Measurements from ENCODE around the gene METRNL.
A peak's percentile ranks its signal among the peaks of the same experiment; 100 is the strongest.
"Not testable (repeated sequence)": the region's sequence is repeated elsewhere in the genome, so short reads cannot be mapped to it uniquely, and the experiment has no call there.

The METRNL gene

DNA sequence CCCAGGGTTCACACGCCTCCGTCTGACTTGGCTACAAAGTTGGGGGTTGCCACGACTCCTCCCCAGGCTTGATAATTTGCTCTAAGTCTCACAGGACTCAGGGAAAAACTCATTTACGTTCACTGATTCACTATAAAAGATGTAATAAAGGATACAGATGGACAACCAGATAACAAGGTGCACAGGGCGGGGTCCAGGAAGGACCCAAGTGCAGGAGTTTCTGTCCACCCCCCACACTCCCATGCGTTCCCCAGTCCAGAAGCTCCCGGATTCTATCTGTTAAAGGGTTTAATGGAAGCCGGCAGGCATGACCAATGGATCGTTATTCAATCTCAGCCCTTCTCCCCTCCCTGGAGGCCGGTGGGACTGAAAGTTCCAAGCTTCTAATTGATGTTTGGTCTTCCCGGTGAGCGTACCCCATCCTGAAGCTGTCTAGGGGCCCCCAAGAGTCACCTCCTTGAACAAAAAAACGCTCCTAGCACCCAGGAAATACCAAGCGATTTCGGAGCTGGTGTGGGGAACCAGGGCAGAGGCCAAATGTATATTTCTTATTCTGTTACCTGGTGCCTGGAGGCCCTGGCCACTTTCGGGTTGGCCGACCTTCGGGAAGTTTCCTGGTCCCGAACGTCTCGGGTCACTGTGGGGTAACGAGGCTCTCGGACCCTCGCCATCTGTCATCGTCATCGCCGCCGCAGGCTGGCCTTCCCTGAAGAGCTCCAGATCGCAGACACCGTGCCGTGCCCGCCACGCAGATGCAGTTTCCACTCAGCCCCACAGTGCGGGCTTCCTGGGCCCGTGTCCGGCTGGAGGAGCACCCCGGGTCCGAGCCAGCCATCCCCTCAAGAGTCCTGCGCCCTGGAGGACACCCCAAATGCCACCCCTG is 13.5 kb upstream of the METRNL start:
- DNase-seq: no peak

- DNase-seq: not testable (repeated sequence)
Measured at GRCh38 chr17:83066543-83066890, 12.9 kb upstream of the METRNL start.

GRCh38 chr17:83067071-83067717 is 12.2 kb upstream of the METRNL start:
- no peak for DNase-seq

- no peak for DNase-seq
Measured at GRCh38 chr17:83067718-83068261, 11.6 kb upstream of the METRNL start.

DNA sequence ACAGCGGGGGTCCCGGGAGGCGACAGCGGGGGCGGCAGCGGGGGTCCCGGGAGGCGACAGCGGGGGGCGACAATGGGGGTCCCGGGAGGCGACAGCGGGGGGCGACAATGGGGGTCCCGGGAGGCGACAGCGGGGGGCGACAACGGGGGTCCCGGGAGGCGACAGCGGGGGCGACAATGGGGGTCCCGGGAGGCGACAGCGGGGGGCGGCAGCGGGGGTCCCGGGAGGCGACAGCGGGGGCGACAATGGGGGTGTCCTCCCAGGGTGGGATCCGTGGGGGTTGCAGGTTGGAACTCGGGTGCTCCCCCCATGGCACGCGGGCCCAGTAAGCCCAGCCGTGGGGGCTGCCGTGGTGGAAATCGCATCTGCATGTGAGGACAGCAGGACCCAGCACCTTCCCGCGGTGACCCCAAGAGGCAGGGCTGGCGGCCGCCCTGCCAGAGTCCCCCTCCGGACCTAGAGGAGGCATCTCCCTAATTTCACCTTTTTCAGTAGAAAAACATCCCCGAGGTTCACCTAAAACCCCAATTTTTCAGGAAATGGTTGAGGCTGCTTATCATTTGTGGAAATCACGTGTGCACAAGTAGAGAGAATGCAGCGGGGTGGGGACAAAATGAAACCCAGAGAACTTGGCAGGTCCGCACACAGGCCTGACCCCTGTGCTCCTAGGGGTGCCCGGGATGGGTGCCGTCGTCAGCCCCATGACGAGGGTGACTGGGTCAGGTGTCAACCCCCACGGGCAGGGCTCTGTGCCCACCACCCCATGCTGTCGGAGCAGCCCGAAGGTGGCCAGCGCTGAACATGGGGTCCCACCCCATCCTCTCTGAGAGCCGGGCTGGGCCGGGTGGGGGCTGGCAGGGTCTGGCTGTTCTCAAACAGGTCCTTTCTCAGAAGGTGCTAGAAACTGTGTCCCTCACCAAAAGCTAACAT is 10.5 kb upstream of the METRNL start:
- DNase-seq: no peak

GRCh38 chr17:83069571-83069906 is 9.9 kb upstream of the METRNL start:
- DNase-seq: no peak

DNA sequence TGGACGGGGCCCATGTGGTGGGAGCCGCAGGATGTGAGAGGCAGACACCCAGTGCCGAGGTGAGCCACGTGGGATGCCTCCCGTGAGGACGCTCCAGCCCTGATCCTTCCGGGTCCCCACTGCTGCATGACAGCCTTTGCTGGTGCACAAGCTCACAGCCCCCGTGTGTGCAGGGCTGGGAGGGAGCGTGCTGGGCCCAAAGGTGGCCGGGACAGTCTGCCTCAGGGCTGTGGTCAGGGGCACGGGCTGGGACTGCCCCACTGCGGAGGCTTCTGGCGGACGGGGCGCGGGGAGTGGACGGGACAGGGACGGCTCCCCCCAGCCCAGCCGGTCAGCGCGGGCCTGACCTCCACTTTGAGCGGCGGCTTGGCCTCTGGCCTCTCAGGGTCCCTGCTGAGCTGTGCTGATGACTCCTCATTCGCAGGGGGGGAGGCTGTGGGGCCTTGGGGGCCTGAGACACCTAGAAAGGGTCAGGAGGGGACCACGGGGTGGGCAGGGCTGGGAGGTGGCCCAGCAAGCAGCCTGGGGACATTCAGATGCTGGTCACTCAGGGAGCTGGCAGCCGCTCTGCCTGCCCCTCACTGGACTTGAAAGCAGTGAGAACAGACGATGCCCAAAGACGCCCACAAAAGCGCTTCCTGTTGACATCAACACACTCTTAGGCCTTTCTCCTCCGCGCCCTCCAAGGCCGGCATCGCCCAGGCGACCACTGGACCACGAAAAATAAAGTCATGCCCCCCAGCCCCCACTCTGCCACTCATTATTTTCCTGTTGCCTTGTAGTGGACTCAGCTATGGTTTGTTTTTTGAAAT is 9.3 kb upstream of the METRNL start:
- DNase-seq: no peak

DNA sequence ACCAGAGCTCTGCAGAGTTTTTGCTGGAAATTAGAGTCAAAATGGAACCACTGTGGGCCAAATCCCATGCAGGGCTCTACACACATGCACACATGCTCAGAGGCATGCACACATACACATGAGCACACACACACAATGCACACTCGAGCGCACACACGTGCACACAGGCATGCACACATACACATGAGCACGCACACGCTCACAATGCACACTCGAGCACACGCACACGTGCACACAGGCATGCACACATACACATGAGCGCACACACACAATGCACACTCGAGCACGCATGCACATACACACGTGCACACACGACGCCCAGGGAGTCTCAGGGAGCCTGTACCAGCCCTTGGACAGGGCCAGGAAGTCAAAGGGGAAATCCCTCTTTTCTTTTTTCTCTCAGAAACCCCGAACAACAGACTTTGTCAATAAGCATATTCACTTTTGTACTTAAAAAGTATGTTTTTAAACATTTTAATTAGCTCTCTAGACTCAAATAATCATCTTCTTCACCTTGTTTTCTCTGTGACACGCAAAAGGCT is 8.5 kb upstream of the METRNL start:
- no peak for DNase-seq

DNA sequence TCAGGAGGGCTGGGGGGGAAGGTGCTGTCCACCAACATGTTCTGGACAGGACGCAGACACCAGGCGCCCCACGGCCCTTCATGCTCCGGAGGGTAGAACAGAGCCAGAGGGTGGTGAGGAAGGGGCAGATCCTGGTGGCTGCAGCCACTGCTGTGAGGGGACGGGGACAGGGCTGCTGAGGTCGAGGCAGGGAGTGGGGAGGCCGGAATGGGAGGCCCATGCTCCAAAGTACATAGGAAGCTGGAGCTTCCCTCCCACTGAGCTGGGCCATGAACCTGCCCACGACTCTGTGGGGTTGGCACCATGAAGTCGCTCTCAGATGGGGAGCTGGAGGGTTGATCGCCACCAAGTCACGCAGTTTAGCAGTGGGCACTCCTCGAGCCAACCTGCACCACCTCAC is 8.0 kb upstream of the METRNL start:
- no peak for DNase-seq

- DNase-seq: no peak
Measured at GRCh38 chr17:83071966-83072562, 7.3 kb upstream of the METRNL start.

- no peak for DNase-seq
Measured at GRCh38 chr17:83072600-83073358, 6.6 kb upstream of the METRNL start.

DNA sequence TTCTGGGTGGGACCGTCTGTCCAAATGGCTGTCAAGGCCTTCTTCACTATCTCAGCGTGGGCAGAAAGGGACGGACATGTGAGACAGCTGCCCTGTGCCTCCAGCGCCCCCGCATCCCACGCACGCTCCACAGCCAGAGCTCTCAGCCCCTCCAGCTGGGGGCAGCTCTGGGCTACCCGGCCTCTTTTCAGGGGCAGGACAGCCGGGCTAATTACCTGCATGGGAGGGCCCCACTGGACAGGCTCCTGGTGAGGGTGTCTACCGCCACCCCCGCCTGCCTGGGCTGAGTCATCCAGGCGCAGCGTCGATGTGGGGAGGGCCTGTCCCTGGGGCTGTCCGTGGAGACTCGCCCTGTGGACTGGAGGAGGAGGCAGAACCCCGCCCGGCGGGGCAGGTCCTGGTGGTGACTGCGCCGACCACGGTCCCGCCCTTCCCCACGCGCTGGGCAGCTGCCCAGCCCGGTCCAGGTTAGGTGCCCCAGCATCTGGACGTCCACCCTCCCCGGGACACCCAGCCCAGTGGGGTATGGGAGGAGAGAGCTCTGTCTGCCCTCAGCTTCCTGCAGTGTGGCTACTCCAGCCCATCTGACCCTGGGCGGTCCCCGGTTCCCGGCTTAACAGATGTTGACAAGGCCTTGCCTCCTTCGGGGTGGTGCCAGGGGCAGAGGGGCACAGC is 5.9 kb upstream of the METRNL start:
- DNase-seq: no peak

DNA sequence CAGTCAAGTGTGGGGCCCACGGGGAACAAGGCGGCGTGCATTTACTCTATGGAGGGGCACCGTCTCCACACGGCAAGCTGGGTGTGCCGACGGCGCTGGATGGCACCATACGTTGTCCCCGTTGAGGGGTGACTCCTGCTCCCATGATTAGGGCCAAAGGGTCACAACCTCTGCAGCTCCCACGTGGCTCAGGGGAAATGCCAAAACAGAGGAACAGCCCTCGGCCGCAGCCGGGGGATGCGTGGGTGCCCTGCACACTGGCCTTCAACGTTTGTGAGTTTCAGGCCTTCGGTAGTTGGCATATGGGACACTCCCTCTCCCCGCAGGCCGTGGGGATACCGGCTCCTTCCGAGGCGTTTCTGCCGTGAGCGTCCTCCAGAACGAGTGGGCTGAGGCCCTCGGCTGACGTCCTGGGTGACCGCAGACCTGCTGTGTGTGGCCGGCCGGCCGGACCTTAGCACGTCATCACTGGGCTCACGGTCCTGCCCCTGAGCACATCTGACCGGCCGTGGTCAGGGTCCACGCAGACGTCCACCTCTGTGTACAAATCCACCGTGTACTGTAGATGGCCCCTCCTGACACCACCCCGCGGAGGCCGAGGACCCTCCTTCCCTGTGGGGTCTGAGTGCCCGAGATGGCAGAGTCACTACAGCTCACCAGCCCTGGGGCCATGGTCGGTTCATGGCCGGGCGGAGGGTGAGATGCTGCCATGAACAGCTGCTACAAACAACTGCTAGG is 4.8 kb upstream of the METRNL start:
- no peak for DNase-seq

DNA sequence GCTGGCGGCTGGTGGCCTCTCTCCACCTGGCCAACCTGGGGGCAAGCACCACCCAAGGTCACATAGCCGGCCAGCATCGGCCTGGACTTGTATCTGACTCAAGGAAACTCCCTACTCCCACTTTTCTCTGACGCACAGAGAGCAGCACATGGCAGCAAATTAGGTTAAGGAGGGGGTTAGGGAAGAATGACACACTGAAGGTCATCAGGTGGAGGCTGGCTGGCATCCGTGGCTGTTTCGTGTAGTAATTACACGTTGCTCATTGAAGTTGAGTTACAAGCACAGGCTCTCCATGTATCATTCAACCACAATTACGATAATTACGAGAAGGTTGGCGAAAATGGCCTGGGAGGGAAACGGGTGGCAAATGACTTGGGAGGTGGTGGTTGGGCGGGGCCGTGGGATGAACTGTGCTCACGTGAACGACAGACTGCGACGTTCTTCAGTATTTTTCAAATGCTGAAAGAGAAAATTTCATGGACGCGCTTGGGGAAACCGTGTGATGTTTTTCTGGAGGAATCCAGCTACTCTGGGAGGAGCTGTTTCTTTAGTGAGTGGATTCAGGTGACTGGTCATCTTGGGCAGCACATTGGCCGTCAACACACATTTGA is 4.0 kb upstream of the METRNL start:
- DNase-seq: no peak

DNA sequence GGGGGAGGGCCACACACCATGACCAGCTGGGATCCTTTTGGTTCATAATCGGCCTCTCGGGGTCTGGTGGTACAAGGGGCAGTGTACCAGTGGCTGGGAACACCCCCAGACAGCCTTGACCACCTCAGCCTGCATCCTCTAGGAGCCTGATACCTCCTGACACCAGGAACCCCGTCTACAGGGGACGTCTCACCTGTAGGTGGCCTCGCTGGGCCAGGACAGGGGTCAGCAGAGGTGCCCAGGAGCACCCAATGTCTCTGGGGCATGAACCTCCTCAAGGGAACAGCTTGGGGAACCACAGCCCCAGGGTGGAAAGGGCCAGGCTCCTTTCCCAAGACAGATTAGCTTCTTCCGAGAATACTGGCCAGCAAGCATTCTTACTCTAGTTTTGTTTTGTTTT is 2.5 kb upstream of the METRNL start:
- no peak for DNase-seq

DNA sequence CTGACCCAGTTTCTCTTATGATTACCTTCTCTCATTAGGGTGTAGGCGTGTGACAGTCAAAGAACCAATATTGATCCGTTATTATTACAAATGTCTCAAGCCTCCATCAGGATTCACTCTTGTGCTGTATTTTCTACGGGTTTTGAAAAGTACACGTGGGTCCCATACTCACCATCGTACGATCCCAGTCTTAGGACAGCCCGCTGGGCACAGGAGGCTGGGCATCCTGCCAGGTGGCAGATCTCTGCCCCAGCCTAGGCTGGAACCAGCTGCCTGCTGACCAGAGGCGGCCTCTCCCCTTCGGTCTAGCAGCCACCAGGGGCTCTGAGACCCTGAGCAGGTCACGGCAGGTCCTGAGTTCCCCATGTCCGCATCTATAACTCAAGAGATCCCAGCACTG is 2.0 kb upstream of the METRNL start:
- no peak for DNase-seq

GRCh38 chr17:83077939-83078338 is 1.5 kb upstream of the METRNL start:
- peak; percentile 18 for DNase-seq
